Activated CD4-positive, alpha-beta T cell treated with anti-CD3 and anti-CD28 coated beads, Interleukin-2, amount 10 ng/mL, durations not matched to agents 7 days and 5 days (primary cell): Measurements from ENCODE around the gene HNRNPA1. TPM values are rescaled to one million over a fixed set of nuclear protein-coding genes. Genes with fewer than 3 reads are reported as not detected.

Experiments used
- CTCF ChIA-PET: fragments of 350-600 bp; sonication (Branson Sonifier 250); formaldehyde crosslinking; loops from one replicate; lab custom pipeline; 2021; ENCODE audit warnings: antibody characterized with exemption; lab: Charles Lee
- POLR2A ChIA-PET: fragments of 350-600 bp; sonication (Branson Sonifier 250); formaldehyde crosslinking; loops from one replicate; lab custom pipeline; 2021; ENCODE audit warnings: antibody characterized with exemption; lab: Charles Lee
- DNase-seq: peaks from one replicate; pipeline ENCODE4 v3.0.0-alpha.2; 2020
- H3K27ac Mint-ChIP-seq: one replicate; pipeline ENCODE4 v1.8.0; 2021; ENCODE audit warnings: mild to moderate bottlenecking, moderate library complexity, mixed read lengths
- H3K27me3 Mint-ChIP-seq: one replicate; pipeline ENCODE4 v1.8.0; 2021; ENCODE audit warnings: mixed read lengths
- H3K36me3 Mint-ChIP-seq: one replicate; pipeline ENCODE4 v1.8.0; 2021; ENCODE audit warnings: low read depth, mixed read lengths
- H3K4me1 Mint-ChIP-seq: one replicate; pipeline ENCODE4 v1.8.0; 2021; ENCODE audit warnings: mixed read lengths
- H3K4me3 Mint-ChIP-seq: one replicate; pipeline ENCODE4 v1.8.0; 2021; ENCODE audit warnings: mild to moderate bottlenecking, moderate library complexity, mixed read lengths
- H3K9me3 Mint-ChIP-seq: one replicate; pipeline ENCODE4 v1.8.0; 2021; ENCODE audit warnings: mixed read lengths
- total RNA-seq, 2 experiments: library from RNA; stranded (reverse); gene quantifications; one replicate each; pipeline ENCODE4 v1.2.3, GENCODE V29; 2021

The HNRNPA1 gene
- total RNA-seq, 2 experiments from 2014 or later, result 1,432 to 1,554 TPM

DNA sequence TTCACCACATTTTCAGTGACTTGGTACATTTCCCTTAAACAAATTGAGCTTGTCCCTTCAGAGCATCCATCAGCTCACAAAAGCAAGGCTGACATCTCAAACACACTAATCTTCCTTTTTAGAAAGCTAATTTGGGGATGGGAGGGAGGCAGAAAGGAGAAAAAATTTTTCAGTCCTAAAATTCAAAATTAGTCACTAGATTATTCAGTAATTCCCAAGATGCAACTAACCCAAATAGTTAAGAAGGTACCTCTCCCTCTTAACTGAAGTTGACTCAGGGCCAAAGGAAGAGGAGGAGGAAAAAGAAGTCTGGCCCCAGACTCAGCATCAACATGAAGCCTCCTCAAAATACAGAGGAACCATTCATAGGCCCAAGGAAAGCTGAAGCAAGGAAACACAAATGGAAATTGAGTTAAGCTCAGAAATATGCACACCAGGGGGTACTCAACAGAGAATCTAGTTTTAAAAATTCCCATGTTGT lies 22.3 kb upstream of the HNRNPA1 start:
- no peak overlapping the region for H3K4me3 Mint-ChIP-seq
- peaks cover 37% of the 10 kb centered on the region for H3K36me3 Mint-ChIP-seq
- peaks cover 33% of the 10 kb centered on the region for H3K4me1 Mint-ChIP-seq
- H3K9me3 Mint-ChIP-seq, result no peaks in the 10 kb centered on the region
- ChIA-PET CTCF (interaction anchor here (0.7 to 1.6 kb wide), 3 partner anchors 11 to 121 kb away, joined by 3 to 4 read pairs (median 3); no protein-coding TSS in a partner anchor), POLR2A (no interaction called here)
- H3K27ac Mint-ChIP-seq, result peak overlapping the region; percentile 42
- H3K27me3 Mint-ChIP-seq, result no peaks in the 10 kb centered on the region
- no peak for DNase-seq

DNA sequence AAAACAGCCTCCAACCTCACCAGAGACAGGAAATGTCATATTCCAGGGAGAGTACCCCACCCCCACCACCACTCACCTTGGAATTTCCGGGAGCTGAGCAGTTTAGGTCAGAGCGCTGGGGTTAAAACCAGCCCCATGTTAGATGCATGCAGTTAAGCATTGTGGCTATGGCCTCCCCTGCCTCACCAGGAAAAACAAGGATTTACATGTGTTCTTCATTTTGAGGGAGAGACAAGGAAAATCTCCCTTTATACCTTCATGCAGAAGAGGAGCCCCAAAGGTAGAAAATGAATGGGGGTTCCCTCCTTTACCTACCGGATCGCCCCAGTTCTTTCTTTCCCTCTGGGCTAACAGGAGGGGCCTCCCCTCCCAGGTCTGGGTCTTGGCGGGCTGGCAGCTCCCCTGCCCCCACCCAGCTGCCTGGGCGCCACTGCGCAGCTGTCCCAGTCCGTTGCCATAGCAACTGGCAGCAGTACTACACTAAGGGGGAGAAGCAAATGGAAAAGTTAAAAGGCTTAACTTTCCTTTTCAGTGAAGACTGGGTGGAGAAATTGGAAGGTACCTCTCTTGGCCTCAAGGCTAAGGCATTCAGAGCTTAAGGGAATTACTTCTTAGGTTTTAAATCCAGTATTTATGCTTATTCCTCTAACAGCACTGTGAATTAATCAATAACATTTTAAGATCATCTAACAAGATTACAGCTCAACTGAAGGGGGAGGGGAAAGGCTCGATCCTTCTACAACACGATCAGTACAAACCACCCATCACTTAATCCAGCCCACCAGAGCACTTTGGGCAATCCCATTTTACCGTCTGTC lies 21.1 kb upstream of the HNRNPA1 start:
- H3K9me3 Mint-ChIP-seq, result no peaks in the 10 kb centered on the region
- H3K27me3 Mint-ChIP-seq, result no peaks in the 10 kb centered on the region
- H3K36me3 Mint-ChIP-seq, result peaks cover 39% of the 10 kb centered on the region
- H3K27ac Mint-ChIP-seq, result peak overlapping the region; percentile 54
- peaks cover 33% of the 10 kb centered on the region for H3K4me1 Mint-ChIP-seq
- H3K4me3 Mint-ChIP-seq, result no peak overlapping the region
- ChIA-PET CTCF (interaction anchor here (0.6 to 1.7 kb wide), 3 partner anchors 10 to 120 kb away, joined by 3 to 5 read pairs (median 4); no protein-coding TSS in a partner anchor), POLR2A (no interaction called here)
- peak; percentile 50 for DNase-seq

DNA sequence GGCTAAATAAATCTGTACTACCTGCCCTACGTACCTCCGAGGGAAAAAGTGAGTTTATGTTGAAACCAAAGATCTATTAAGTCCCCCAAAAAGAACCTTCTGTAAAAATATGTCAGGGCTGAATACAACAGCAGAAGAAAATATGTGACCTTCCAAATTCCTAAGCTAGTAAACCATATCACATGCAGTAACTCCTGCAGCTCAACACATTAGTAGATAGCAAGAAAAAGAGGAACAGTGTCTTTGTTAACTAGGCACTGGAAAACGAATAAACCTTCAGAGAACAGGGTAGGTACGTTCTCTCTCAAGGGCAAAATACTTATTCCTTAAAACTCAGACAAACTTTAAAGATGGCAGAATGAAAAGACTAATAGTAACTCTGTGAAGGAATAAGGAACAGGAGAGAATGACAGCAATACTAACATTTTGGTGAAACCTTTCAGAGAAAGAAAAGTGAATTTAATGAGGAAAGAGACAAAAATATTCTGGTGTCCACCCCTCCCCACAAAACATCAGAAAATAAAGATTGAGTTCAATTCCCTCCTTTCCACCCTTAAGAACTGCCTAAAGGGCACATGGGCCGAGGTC lies 18.6 kb upstream of the HNRNPA1 start:
- peaks cover 40% of the 10 kb centered on the region for H3K4me1 Mint-ChIP-seq

DNA sequence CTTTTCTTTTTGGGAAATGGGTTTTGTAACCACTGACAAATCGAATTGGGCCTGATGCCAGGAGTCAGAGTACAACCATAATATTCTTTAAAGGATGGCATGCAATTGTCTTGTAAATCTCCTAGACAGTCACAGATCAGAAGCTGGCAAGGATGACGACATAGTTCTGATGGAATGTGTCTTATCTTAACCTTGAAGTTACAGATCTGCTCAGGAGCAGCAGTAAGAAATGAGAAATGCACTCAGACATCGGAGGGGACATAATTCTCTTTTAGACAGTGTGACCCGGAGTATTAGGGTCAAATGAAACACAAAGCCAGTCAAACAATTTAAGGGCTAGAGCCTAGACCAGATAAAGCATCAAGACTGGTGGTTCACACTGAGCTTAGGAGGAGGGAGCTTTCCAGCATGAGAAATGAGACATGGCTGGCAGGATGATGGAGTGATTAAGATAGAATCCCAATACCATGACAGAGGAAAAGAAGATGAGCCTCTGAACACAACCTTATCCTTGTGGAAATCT lies 18.1 kb upstream of the HNRNPA1 start:
- Mint-ChIP-seq H3K27ac (no peak overlapping the region), H3K4me1 (peaks cover 42% of the 10 kb centered on the region), H3K36me3 (peaks cover 26% of the 10 kb centered on the region), H3K9me3 (no peaks in the 10 kb centered on the region), H3K27me3 (no peaks in the 10 kb centered on the region), H3K4me3 (no peak overlapping the region)
- POLR2A ChIA-PET, result no interaction called here
- CTCF ChIA-PET, result interaction anchor here (1.9 to 2.0 kb wide), 2 partner anchors 9 to 62 kb away, joined by 4 to 9 read pairs; partner anchors contain the start of gene COPZ1
- no peak for DNase-seq

More for the DNA sequence above, 18.6 kb upstream of the HNRNPA1 start:
- POLR2A ChIA-PET, result no interaction called here
- H3K9me3 Mint-ChIP-seq, result no peaks in the 10 kb centered on the region
- no peak overlapping the region for H3K27ac Mint-ChIP-seq
- DNase-seq, result no peak
- H3K4me3 Mint-ChIP-seq, result no peak overlapping the region
- peaks cover 28% of the 10 kb centered on the region for H3K36me3 Mint-ChIP-seq
- no peaks in the 10 kb centered on the region for H3K27me3 Mint-ChIP-seq
- CTCF ChIA-PET, result interaction anchor here (1.9 to 2.0 kb wide), 2 partner anchors 8 to 63 kb away, joined by 4 to 9 read pairs; partner anchors contain the start of gene COPZ1

DNA sequence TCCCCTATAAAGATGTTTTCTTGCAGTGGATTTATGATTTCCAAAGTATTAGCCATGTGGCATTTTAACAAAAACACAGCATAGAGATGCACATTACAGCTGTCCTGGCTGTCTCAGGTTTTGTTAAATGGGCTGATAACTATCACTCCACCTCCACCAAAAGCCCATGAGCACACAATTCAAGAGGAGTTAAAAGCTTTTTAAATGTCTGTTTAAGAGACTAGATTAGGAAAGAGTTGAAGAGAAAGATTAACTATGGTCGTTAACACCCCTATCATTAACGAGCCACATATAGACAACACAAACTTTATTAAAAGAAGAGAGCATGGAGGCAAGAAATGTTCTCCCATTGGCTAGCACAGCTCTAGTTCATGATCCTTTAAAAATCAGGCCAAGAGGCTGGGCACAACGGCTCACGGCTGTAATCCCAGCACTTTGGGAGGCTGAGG lies 15.1 kb upstream of the HNRNPA1 start:
- H3K27ac Mint-ChIP-seq, result no peak overlapping the region
- H3K4me1 Mint-ChIP-seq, result peaks cover 23% of the 10 kb centered on the region
- H3K36me3 Mint-ChIP-seq, result peaks cover 19% of the 10 kb centered on the region
- H3K27me3 Mint-ChIP-seq, result no peaks in the 10 kb centered on the region
- ChIA-PET POLR2A (interaction anchor here (0.7 kb wide), 1 partner anchor 34 kb away, joined by 6 read pairs; no protein-coding TSS in a partner anchor), CTCF (interaction anchor here (0.9 to 2.4 kb wide), 5 partner anchors 10 to 97 kb away, joined by 3 to 12 read pairs (median 3); no protein-coding TSS in a partner anchor)
- no peaks in the 10 kb centered on the region for H3K9me3 Mint-ChIP-seq
- no peak for DNase-seq
- no peak overlapping the region for H3K4me3 Mint-ChIP-seq

DNA sequence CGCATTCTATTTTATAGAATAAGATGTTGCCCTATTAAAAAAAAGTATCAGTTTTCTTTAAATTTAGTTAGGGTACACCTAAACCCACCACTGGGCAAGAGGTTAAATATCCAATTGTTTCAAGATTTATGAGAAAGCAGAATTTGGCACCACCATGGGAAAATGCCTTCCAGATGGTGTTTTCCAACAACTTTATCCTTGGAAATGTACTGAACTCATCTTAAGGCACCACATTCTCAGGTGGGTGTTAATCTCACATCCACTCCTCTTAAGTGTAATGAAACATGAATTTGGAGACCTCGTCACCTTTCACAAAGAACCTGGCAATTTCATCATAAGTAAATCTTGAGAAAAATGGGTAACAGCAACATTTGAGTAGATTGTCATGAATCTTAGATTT lies 13.7 kb upstream of the HNRNPA1 start:
- H3K4me3 Mint-ChIP-seq, result no peak overlapping the region
- no peak for DNase-seq
- no peak overlapping the region for H3K27ac Mint-ChIP-seq
- no peaks in the 10 kb centered on the region for H3K9me3 Mint-ChIP-seq
- CTCF ChIA-PET, result interaction anchor here (0.9 kb wide), 1 partner anchor 15 kb away, joined by 3 read pairs; no protein-coding TSS in a partner anchor
- H3K4me1 Mint-ChIP-seq, result peaks cover 21% of the 10 kb centered on the region
- peaks cover 18% of the 10 kb centered on the region for H3K36me3 Mint-ChIP-seq
- no peaks in the 10 kb centered on the region for H3K27me3 Mint-ChIP-seq
- POLR2A ChIA-PET, result no interaction called here

DNA sequence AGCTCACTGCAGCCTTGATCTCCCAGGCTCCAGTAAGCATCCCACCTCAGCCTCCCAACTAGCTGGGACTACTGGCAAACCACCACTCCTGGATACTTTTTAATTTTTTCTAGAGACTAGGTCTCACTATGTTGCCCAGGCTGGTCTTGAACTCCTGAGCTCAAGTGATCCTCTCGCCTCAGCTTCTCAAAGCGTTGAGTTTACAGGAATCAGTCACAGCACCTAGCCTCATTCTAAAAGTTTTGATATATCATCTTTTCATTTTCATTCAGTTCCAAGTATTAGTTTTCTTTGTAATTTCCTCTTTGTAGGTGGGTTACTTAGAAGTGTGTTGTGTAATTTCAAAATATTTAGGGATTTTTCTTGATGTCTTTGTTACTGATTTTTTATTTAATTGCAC lies 10.2 kb upstream of the HNRNPA1 start:
- ChIA-PET POLR2A (no interaction called here), CTCF (no interaction called here)
- H3K4me3 Mint-ChIP-seq, result no peak overlapping the region
- H3K27ac Mint-ChIP-seq, result no peak overlapping the region
- no peak for DNase-seq
- no peaks in the 10 kb centered on the region for H3K9me3 Mint-ChIP-seq
- no peaks in the 10 kb centered on the region for H3K27me3 Mint-ChIP-seq
- H3K4me1 Mint-ChIP-seq, result peaks cover 35% of the 10 kb centered on the region
- peaks cover 31% of the 10 kb centered on the region for H3K36me3 Mint-ChIP-seq

DNA sequence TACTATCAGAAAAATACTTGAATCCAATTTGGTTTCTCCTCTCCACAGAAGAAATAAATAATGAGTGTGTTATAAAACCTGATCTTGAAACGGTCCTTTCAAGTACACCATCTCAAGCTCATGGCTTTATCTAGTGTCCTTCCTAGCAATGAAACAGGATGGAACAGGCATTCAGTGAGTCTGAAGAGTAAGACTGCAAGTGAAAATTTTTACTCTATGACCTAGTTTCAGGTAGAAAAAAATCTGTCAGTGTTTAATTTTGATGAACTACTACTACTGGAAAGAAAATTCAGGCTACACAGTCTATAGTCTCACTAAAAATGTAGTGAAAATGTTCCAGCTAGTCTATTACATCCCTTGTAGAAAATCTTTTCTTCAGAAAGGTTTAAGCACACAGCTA lies 8.3 kb upstream of the HNRNPA1 start:
- ChIA-PET POLR2A (interaction anchor here (1.0 kb wide), 1 partner anchor 9 kb away, joined by 4 read pairs; no protein-coding TSS in a partner anchor), CTCF (interaction anchor here (0.8 kb wide), 1 partner anchor 14 kb away, joined by 3 read pairs; no protein-coding TSS in a partner anchor)
- Mint-ChIP-seq H3K36me3 (peaks cover 33% of the 10 kb centered on the region), H3K4me3 (no peak overlapping the region), H3K27me3 (no peaks in the 10 kb centered on the region), H3K4me1 (peaks cover 43% of the 10 kb centered on the region), H3K27ac (no peak overlapping the region), H3K9me3 (no peaks in the 10 kb centered on the region)
- no peak for DNase-seq

DNA sequence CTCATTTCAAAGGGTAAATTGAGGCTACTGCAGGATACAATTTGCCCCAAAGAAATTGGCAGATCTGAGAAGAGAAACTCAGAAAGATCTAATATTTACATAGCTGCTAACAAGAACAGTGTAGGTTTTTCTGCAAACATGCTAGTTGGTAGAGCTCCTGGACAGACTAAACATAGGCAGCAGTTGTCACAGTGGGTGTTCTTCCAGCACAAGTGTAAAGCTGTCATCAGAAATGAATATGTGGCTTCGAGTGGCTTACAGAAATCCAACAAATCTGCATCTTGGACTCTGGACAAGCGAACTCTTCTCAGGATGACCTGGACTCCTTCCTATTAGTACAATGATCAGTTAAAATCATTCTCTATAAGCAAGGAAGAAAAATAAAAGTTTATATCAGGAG lies 6.5 kb upstream of the HNRNPA1 start:
- ChIA-PET CTCF (interaction anchor here (1.1 to 1.5 kb wide), 2 partner anchors 19 to 46 kb away, joined by 3 to 4 read pairs; no protein-coding TSS in a partner anchor), POLR2A (no interaction called here)
- Mint-ChIP-seq H3K36me3 (peaks cover 31% of the 10 kb centered on the region), H3K27me3 (no peaks in the 10 kb centered on the region), H3K9me3 (no peaks in the 10 kb centered on the region), H3K27ac (no peak overlapping the region), H3K4me1 (peaks cover 57% of the 10 kb centered on the region), H3K4me3 (no peak overlapping the region)
- no peak for DNase-seq

DNA sequence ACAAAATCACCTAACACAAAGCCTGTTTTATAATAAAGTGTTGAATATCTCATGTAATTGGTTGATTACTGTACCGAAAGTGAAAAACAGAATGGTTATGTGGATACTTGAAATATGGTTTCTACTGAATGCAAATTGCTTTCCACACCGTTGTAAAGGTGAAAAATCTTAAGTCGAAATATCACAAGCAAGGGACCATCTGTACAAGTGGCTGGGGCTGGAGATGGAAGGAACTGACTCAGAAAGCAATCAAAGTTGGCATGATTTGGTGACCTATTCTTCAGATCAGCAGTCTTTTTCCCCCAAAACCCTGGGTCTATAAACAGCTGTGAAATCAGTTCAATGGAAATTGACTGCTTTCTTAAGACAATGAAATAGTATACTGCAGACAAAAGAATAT lies 4.2 kb upstream of the HNRNPA1 start:
- H3K4me1 Mint-ChIP-seq, result peaks cover 54% of the 10 kb centered on the region
- POLR2A ChIA-PET, result no interaction called here
- H3K4me3 Mint-ChIP-seq, result peak overlapping the region; percentile 37

DNA sequence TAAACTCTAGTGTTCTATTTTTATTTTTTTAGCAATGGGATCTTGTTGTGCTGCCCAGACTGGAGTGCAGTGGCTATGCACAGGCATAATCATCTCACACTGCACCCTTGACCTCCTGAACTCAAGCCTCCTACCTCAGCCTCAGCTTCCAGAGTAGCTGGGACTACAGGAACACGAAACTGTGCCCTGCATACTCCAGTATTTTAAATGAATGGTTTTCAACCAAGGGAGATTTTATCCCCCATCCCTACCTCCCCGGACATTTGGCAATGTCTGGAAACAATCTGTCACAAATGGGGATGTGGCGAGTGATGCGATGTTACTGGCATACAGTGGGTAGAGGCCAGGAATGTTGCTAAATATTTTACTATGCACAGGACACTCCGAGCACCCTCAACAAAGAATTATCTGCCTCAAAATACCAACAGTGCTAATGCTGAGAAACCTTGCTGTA lies 2.7 kb upstream of the HNRNPA1 start:
- peak overlapping the region; percentile 73 for H3K27ac Mint-ChIP-seq
- H3K36me3 Mint-ChIP-seq, result peaks cover 26% of the 10 kb centered on the region
- H3K27me3 Mint-ChIP-seq, result no peaks in the 10 kb centered on the region
- H3K4me1 Mint-ChIP-seq, result peaks cover 52% of the 10 kb centered on the region
- no peak for DNase-seq
- no peak overlapping the region for H3K4me3 Mint-ChIP-seq
- no peaks in the 10 kb centered on the region for H3K9me3 Mint-ChIP-seq
- POLR2A ChIA-PET, result no interaction called here
- CTCF ChIA-PET, result interaction anchor here (1.3 to 1.7 kb wide), 2 partner anchors 9 to 25 kb away, joined by 4 to 5 read pairs; no protein-coding TSS in a partner anchor

More for the DNA sequence above, 4.2 kb upstream of the HNRNPA1 start:
- DNase-seq, result no peak
- no peaks in the 10 kb centered on the region for H3K27me3 Mint-ChIP-seq
- no peaks in the 10 kb centered on the region for H3K9me3 Mint-ChIP-seq
- no peak overlapping the region for H3K27ac Mint-ChIP-seq
- peaks cover 29% of the 10 kb centered on the region for H3K36me3 Mint-ChIP-seq
- CTCF ChIA-PET, result interaction anchor here (1.3 to 1.7 kb wide), 2 partner anchors 10 to 23 kb away, joined by 4 to 5 read pairs; no protein-coding TSS in a partner anchor

DNA sequence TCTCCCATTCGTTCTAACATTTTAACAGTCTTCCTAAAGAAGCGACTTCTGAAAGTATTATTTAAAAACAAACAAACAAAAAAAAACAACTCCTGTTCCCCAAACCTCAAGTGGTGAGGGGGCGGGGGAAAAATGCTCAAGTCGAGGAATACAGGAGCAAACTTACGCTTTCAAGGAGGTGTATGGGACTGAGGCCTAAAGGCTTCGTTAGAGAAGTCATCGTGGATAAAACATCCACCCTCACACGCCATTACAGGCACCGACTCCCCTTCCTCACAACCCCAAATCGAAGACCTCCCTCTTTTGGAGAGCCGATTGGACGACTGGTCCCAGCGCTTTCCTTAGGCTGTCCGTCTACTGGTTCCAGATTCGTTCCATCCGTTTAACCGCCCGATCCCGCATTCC lies 1.3 kb upstream of the HNRNPA1 start:
- no peaks in the 10 kb centered on the region for H3K27me3 Mint-ChIP-seq
- no peak overlapping the region for H3K27ac Mint-ChIP-seq
- no peak for DNase-seq
- ChIA-PET CTCF (interaction anchor here (0.7 to 1.9 kb wide), 4 partner anchors 15 to 160 kb away, joined by 3 to 14 read pairs (median 7); partner anchors contain the start of gene COPZ1), POLR2A (no interaction called here)
- H3K36me3 Mint-ChIP-seq, result peaks cover 14% of the 10 kb centered on the region
- no peak overlapping the region for H3K4me3 Mint-ChIP-seq
- no peaks in the 10 kb centered on the region for H3K9me3 Mint-ChIP-seq
- peaks cover 56% of the 10 kb centered on the region for H3K4me1 Mint-ChIP-seq
